ENCODE results near the gene CXorf58. TPM values are rescaled to one million over a fixed set of nuclear protein-coding genes. Genes with fewer than 3 reads are reported as not detected.

Gene CXorf58
- total RNA-seq, 2 donors from 2014 or later: 0.14 TPM; not detected in 1

GRCh38 chrX:23952391-23952790 is 44.6 kb downstream of the CXorf58 start:
- TF ChIP-seq, protein P1, sequence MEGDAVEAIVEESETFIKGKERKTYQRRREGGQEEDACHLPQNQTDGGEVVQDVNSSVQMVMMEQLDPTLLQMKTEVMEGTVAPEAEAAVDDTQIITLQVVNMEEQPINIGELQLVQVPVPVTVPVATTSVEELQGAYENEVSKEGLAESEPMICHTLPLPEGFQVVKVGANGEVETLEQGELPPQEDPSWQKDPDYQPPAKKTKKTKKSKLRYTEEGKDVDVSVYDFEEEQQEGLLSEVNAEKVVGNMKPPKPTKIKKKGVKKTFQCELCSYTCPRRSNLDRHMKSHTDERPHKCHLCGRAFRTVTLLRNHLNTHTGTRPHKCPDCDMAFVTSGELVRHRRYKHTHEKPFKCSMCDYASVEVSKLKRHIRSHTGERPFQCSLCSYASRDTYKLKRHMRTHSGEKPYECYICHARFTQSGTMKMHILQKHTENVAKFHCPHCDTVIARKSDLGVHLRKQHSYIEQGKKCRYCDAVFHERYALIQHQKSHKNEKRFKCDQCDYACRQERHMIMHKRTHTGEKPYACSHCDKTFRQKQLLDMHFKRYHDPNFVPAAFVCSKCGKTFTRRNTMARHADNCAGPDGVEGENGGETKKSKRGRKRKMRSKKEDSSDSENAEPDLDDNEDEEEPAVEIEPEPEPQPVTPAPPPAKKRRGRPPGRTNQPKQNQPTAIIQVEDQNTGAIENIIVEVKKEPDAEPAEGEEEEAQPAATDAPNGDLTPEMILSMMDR (IDR thresholded peaks at IDR 0.05): no peak
- no peak for TF ChIP-seq POLR2A (IDR thresholded peaks at IDR 0.05)
- TF ChIP-seq POLR2AphosphoS5 (IDR thresholded peaks at IDR 0.05): no peak
- intact Hi-C loops (cut with DNase I): no loop called here
- no peaks in the 10 kb centered on the region for H3K36me3 ChIP-seq
- no peaks in the 10 kb centered on the region for H3K9me3 ChIP-seq
- no peaks in the 10 kb centered on the region for H3K27me3 ChIP-seq (replicated peaks; ENCODE audit: insufficient read depth)
- no peaks in the 10 kb centered on the region for H3K4me1 ChIP-seq (replicated peaks)
- no peak for DNase-seq (ENCODE audit: low spot score)
- no peak overlapping the region for H3K4me3 ChIP-seq
- no peak overlapping the region for H3K27ac ChIP-seq
- 74% methylated on average over 3 of the region's 3 CpGs for WGBS

DNA sequence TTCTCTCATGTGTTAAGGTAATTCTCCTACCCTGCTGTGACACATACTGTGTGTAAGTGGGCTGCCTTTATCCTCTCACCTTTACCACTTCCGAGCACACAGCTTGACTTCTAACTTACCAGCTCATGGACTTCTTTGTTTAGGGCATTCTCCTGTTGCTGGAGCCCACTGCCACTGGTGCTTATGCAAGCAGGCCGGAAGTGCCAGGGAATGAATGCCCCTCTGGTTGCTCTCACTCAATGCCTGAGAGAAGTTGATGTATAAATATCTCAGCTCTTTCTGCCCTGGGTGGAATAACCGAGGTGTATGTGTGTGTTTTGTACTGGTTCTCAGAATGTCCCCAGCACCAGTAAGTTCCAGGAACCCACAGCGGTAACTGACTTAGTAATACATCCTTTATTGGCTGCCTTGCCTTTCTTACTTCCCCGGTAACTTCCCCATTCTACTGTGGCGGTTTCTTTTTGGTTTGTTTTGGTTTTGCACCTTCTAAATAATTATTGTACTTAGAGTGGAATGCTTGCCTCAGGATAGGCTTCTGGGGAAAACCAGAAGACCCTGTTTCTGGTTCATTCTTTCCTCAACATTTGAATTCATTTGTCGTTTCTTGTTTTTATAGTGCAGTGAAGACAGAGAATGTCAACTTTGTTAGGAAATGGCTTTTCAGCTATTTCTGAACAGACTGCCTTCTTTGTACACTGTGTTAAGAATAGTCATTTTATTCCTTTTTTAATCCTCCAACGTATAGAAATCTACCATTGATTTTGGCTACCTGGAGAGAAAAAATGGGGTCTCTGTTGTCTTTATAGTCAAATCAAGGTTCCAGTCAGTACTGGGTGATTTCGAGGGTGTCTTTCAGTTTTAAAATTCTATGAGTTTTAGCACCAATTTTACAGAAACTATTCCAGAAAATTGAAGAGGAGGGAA is 45.4 kb downstream of the CXorf58 start:
- no peaks in the 10 kb centered on the region for H3K4me1 ChIP-seq (replicated peaks)
- H3K4me3 ChIP-seq: no peak overlapping the region
- TF ChIP-seq POLR2A (IDR thresholded peaks at IDR 0.05): no peak
- TF ChIP-seq POLR2AphosphoS5 (IDR thresholded peaks at IDR 0.05): no peak
- TF ChIP-seq, protein P1 (IDR thresholded peaks at IDR 0.05): no peak
- no peaks in the 10 kb centered on the region for H3K9me3 ChIP-seq
- 28% methylated on average over 9 of the region's 9 CpGs for WGBS
- no peak for DNase-seq (ENCODE audit: low spot score)
- intact Hi-C loops (cut with DNase I): no loop called here
- no peaks in the 10 kb centered on the region for H3K36me3 ChIP-seq
- H3K27me3 ChIP-seq (replicated peaks; ENCODE audit: insufficient read depth): no peaks in the 10 kb centered on the region
- H3K27ac ChIP-seq: no peak overlapping the region

GRCh38 chrX:23953908-23954269 is 46.1 kb downstream of the CXorf58 start:
- 91% methylated on average over 11 of the region's 11 CpGs for WGBS
- Histone ChIP-seq H3K27me3 (replicated peaks; ENCODE audit: insufficient read depth) (no peaks in the 10 kb centered on the region), H3K4me3 (no peak overlapping the region)

DNA sequence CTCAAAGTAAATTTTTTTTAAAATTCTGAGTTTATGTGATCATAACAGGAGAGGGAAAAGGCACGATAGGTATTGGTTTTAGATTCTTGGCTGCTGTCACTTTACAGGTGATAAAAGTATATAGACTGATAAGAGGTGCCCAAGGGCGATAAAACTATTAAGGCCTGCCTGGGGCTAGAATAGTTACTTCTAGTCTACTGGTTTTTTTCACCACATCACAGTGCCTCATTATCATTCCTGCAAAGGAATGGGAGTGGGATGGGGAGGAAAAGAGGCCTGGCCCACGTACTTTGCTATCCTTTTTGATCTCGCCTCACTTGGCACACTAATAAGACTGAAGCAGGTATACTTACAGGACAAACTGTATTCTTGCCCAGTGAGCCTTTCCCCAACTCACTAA is 46.6 kb downstream of the CXorf58 start:
- intact Hi-C loops (cut with DNase I): no loop called here

More at GRCh38 chrX:23953908-23954269, 46.1 kb downstream of the CXorf58 start:
- Histone ChIP-seq H3K9me3 (no peaks in the 10 kb centered on the region), H3K4me1 (replicated peaks) (no peaks in the 10 kb centered on the region), H3K36me3 (no peaks in the 10 kb centered on the region), H3K27ac (no peak overlapping the region)
- DNase-seq (ENCODE audit: low spot score): no peak
- intact Hi-C loops (cut with DNase I): no loop called here
- TF ChIP-seq POLR2A (IDR thresholded peaks at IDR 0.05) (no peak), POLR2AphosphoS5 (IDR thresholded peaks at IDR 0.05) (no peak)
- TF ChIP-seq, protein P1 (IDR thresholded peaks at IDR 0.05): no peak

More for the DNA sequence above, 46.6 kb downstream of the CXorf58 start:
- no peak for DNase-seq (ENCODE audit: low spot score)
- Histone ChIP-seq H3K27ac (no peak overlapping the region), H3K4me1 (replicated peaks) (no peaks in the 10 kb centered on the region), H3K27me3 (replicated peaks; ENCODE audit: insufficient read depth) (no peaks in the 10 kb centered on the region), H3K9me3 (no peaks in the 10 kb centered on the region), H3K36me3 (no peaks in the 10 kb centered on the region), H3K4me3 (no peak overlapping the region)
- TF ChIP-seq POLR2A (IDR thresholded peaks at IDR 0.05) (no peak), POLR2AphosphoS5 (IDR thresholded peaks at IDR 0.05) (no peak)
- TF ChIP-seq, protein P1 (IDR thresholded peaks at IDR 0.05): no peak
- 66% methylated on average over 4 of the region's 4 CpGs for WGBS
